Nephron progenitor cell (in vitro differentiated cells): ENCODE results near the gene DNAAF9.
"Not testable (repeated sequence)": the region's sequence is repeated elsewhere in the genome, so short reads cannot be mapped to it uniquely, and the experiment has no call there.

Experiments used
- DNase-seq: peaks from one replicate; pipeline ENCODE4 v3.0.0; 2021
- H3K27ac Mint-ChIP-seq: 2 replicates; pipeline ENCODE4 v1.8.0; 2021; ENCODE audit warnings: mild to moderate bottlenecking, moderate library complexity, mixed read lengths
- H3K27me3 Mint-ChIP-seq: 2 replicates; pipeline ENCODE4 v1.8.0; 2021; ENCODE audit warnings: mild to moderate bottlenecking, low read depth, mixed read lengths; ENCODE audit not compliant: poor library complexity
- H3K36me3 Mint-ChIP-seq: 2 replicates; pipeline ENCODE4 v1.8.0; 2021; ENCODE audit warnings: low read depth, mixed read lengths
- H3K4me1 Mint-ChIP-seq: 2 replicates; pipeline ENCODE4 v1.8.0; 2021; ENCODE audit warnings: mixed read lengths
- H3K4me3 Mint-ChIP-seq: 2 replicates; pipeline ENCODE4 v1.8.0; 2021; ENCODE audit warnings: mild to moderate bottlenecking, moderate library complexity, mixed read lengths
- H3K9me3 Mint-ChIP-seq: 2 replicates; pipeline ENCODE4 v1.8.0; 2021; ENCODE audit warnings: mild to moderate bottlenecking, moderate library complexity, mixed read lengths
- CTCF ChIP-seq: fragments of 200-600 bp; sonication (generic); IDR thresholded peaks from 2 replicates; pipeline ENCODE4 v1.5.0; 2021; ENCODE audit warnings: antibody characterized with exemption

The DNAAF9 gene

GRCh38 chr20:3431109-3431508 is 23.6 kb upstream of the DNAAF9 start:
- no peaks in the 10 kb centered on the region for H3K4me1 Mint-ChIP-seq
- H3K27me3 Mint-ChIP-seq = peaks cover 10% of the 10 kb centered on the region
- H3K36me3 Mint-ChIP-seq = no peaks in the 10 kb centered on the region
- H3K4me3 Mint-ChIP-seq = no peak overlapping the region
- no peak for TF ChIP-seq CTCF
- no peak for DNase-seq
- H3K27ac Mint-ChIP-seq = no peak overlapping the region
- H3K9me3 Mint-ChIP-seq = no peaks in the 10 kb centered on the region

- Mint-ChIP-seq H3K36me3 (no peaks in the 10 kb centered on the region), H3K4me1 (no peaks in the 10 kb centered on the region), H3K4me3 (no peak overlapping the region), H3K9me3 (no peaks in the 10 kb centered on the region), H3K27me3 (peaks cover 10% of the 10 kb centered on the region), H3K27ac (no peak overlapping the region)
- DNase-seq = no peak
- TF ChIP-seq CTCF = no peak
Observed at GRCh38 chr20:3430376-3431069, 23.1 kb upstream of the DNAAF9 start.

- H3K27ac Mint-ChIP-seq, H3K27me3 Mint-ChIP-seq, H3K4me1 Mint-ChIP-seq, H3K4me3 Mint-ChIP-seq, H3K36me3 Mint-ChIP-seq, DNase-seq, H3K9me3 Mint-ChIP-seq: not testable (repeated sequence)
Observed at GRCh38 chr20:3426766-3427165, 19.3 kb upstream of the DNAAF9 start.

GRCh38 chr20:3423126-3423525 is 15.7 kb upstream of the DNAAF9 start:
- Mint-ChIP-seq H3K4me3 (no peak overlapping the region), H3K36me3 (no peaks in the 10 kb centered on the region), H3K9me3 (no peaks in the 10 kb centered on the region), H3K27ac (no peak overlapping the region), H3K4me1 (peaks cover 5% of the 10 kb centered on the region), H3K27me3 (peaks cover 3% of the 10 kb centered on the region)
- no peak for DNase-seq
- no peak for TF ChIP-seq CTCF

GRCh38 chr20:3421985-3422384 is 14.5 kb upstream of the DNAAF9 start:
- no peak for TF ChIP-seq CTCF
- peaks cover 3% of the 10 kb centered on the region for H3K27me3 Mint-ChIP-seq
- H3K36me3 Mint-ChIP-seq = no peaks in the 10 kb centered on the region
- no peak for DNase-seq
- H3K27ac Mint-ChIP-seq = peak overlapping the region; percentile 23
- peaks cover 5% of the 10 kb centered on the region for H3K4me1 Mint-ChIP-seq
- H3K9me3 Mint-ChIP-seq = no peaks in the 10 kb centered on the region
- no peak overlapping the region for H3K4me3 Mint-ChIP-seq

- Mint-ChIP-seq H3K4me3 (no peak overlapping the region), H3K36me3 (no peaks in the 10 kb centered on the region), H3K9me3 (peaks cover 6% of the 10 kb centered on the region), H3K4me1 (peaks cover 5% of the 10 kb centered on the region), H3K27ac (no peak overlapping the region), H3K27me3 (peaks cover 3% of the 10 kb centered on the region)
- DNase-seq = no peak
- no peak for TF ChIP-seq CTCF
Observed at GRCh38 chr20:3420211-3420707, 12.8 kb upstream of the DNAAF9 start.

GRCh38 chr20:3418161-3418560 is 10.7 kb upstream of the DNAAF9 start:
- not testable (repeated sequence) for H3K4me1 Mint-ChIP-seq, DNase-seq, H3K27me3 Mint-ChIP-seq, H3K9me3 Mint-ChIP-seq, H3K4me3 Mint-ChIP-seq, H3K36me3 Mint-ChIP-seq, H3K27ac Mint-ChIP-seq
